HG03039 (cell line): Measurements from ENCODE around the gene ADM5.
"Not testable (repeated sequence)": the region's sequence is repeated elsewhere in the genome, so short reads cannot be mapped to it uniquely, and the experiment has no call there.

Experiments used
- ATAC-seq: cut with Tn5 transposase; IDR thresholded peaks from one replicate; pipeline ENCODE4 v1.9.1; 2021; ENCODE audit warnings: mild to moderate bottlenecking, moderate library complexity; ENCODE audit not compliant: unreplicated experiment

The ADM5 gene

DNA sequence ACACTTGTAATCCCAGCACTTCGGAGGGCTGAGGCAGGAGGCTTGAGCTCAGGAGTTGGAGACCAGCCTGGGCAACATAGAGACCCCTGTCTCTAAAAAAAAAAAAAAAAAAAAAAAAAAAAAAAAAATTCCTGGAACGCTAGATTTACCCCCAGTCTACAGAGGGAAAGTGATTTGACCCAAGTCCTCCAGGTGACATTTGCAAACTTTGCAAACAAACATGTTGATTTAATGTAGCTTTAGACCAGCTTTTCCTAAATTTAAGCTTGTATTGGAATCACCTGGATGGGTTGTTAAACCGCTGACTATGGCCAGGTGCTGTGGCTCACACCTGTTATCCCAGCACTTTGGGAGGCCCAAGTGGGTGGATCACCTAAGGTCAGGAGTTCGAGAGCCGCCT lies 10.0 kb downstream of the ADM5 start:
- no peak for ATAC-seq

DNA sequence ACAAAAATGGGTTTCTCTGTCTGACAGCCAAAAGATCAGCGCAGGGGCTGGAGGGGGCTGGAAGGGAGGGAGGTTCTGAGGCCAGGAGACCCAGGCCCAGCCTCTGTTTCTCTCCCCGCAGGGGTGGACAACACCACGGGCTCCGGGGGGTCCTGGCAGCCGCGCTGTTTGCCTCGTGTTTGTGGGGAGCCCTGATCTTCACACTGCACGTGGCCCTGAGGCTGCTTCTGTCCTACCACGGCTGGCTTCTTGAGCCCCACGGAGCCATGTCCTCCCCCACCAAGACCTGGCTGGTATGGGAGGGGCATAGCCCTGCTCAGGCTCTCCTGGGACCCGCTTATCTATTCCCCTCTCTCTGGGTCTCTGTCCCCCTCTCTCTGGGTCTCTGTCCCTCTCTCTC lies 11.2 kb downstream of the ADM5 start:
- ATAC-seq: no peak

DNA sequence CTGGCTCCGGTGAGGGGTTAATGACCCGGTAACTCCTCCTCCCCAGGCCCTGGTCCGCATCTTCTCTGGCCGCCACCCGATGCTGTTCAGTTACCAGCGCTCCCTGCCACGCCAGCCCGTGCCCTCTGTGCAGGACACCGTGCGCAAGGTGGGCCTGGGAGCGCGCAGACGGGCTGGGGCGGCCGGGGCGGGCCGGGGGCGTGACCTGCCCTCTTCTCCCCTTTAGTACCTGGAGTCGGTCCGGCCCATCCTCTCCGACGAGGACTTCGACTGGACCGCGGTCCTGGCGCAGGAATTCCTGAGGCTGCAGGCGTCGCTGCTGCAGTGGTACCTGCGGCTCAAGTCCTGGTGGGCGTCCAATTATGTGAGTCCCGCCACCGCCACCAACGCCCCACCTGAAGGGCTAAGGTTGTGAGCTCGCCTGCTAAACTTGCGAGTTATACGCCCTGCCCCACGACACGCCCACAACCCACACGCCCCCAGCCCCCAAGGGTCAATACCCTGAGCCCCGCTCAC lies 11.9 kb downstream of the ADM5 start:
- ATAC-seq: no peak

DNA sequence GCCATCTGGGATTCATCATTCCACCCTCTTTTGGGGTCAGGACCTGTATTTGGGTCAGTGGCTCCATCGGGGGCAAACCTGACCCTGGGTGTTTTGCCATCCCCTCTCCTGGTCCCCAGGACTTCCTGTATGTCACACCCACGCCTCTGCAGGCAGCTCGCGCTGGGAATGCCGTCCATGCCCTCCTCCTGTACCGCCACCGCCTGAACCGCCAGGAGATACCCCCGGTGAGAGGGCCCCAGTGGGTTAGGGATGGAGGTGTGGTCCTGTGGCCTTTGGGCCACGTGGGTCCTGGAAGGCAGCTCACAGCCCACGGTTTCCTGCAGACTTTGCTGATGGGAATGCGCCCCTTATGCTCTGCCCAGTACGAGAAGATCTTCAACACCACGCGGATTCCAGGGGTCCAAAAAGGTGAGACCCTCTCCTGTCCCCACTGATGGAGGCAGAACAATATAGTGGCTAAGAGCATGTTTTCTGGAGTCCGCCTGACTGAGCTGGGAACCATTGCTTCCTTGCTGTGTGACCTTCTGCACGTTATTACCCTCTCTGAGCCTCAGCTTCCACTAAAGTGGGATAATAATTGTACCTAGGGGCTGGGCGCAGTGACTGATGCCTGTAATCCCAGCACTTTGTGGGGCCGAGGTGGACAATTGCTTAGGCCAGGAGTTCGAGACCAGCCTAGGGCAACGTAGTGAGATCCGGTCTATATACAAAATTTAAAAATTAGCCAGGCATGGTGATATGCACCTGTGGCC lies 15.7 kb downstream of the ADM5 start:
- no peak for ATAC-seq

DNA sequence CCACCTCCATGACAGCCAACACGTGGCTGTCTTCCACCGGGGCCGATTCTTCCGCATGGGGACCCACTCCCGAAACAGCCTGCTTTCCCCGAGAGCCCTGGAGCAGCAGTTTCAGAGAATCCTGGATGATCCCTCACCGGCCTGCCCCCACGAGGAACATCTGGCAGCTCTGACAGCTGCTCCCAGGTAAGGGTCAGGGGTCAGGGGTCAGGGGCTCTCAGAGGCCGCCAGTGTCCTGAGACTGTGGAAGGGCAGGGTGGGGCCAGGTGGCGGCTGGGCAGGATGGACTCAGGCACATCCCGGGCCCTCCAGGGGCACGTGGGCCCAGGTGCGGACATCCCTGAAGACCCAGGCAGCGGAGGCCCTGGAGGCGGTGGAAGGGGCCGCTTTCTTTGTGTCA lies 16.5 kb downstream of the ADM5 start:
- no peak for ATAC-seq

DNA sequence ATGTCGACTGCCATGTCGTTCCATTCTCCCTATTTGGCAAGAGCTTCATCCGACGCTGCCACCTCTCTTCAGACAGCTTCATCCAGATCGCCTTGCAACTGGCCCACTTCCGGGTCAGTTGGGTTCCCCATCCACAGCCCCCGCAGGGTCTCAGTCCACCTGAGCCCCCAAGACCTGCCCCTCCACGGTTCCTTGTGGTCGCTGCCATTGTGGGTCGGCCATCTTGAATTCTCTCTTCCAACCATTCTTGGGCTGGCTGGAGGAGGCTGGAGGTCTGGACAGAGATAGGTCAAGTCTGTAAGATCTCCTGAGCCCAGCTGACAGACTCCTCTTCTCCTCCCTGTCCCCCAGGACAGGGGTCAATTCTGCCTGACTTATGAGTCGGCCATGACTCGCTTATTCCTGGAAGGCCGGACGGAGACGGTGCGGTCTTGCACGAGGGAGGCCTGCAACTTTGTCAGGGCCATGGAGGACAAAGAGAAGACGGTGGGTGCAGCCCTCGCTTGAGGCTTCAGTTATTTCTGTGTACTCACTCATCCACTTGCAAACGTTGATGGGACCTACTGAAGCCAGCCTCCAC lies 21.1 kb downstream of the ADM5 start:
- ATAC-seq: no peak

DNA sequence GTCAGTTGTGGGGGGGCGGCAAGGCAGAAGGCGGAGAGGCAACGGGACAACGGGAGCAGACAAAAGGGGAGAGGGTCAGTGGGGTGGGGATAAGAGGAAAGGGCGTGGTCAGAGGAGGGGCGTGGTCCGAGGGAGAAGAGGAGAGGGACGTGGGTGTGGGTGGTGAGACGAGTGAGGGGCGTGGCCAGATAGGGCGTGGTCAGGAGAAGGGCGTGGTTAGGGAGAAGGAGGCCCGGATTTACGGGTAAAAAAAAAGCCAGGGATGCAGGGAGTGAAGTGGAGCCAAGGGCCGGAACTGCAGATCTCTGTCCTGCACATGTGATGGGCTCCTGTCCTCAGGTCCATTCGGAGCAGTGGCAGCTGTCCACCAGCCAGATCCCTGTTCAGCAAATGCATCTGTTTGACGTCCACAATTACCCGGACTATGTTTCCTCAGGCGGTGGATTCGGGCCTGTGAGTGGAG lies 23.0 kb downstream of the ADM5 start:
- no peak for ATAC-seq

DNA sequence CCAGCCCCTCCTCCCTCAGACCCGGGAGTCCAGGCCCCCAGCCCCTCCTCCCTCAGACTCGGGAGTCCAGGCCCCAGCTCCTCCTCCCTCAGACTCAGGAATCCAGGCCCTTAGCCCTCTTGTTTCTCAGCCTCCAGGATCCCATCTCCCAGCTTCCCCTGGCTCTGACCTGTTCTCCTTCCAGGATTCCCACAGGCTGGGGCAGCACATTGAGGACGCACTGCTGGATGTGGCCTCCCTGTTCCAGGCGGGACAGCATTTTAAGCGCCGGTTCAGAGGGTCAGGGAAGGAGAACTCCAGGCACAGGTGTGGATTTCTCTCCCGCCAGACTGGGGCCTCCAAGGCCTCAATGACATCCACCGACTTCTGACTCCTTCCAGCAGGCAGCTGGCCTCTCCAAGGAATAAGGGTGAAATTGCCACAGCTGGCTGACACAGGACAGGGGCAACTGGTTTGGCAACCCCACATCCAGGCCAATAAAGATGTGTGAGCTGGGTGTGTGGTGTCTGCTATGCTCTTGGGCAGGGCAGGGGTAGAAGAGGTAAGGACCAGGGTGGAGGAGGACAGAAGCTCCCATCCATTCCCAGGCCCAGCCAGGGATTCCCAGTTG lies 23.9 kb downstream of the ADM5 start:
- ATAC-seq: no peak

DNA sequence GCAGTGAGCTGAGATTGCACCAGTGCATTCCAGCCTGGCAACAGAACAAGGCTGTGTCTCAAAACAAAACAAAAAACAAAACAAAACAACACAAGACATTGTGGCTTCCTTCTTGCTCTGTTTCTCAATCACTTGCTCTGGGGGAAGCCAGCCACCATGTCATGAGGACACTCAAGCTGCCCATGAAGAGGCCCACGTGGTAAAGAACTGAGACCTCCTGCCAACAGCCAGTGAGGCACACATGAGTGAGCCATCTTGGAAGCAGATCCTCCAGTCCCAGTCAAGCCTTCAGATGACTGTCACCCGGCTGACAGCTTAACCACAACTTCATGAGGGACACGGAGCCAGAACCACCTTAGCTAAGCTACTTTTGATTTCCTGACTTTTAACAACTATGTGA lies 26.8 kb downstream of the ADM5 start:
- no peak for ATAC-seq

DNA sequence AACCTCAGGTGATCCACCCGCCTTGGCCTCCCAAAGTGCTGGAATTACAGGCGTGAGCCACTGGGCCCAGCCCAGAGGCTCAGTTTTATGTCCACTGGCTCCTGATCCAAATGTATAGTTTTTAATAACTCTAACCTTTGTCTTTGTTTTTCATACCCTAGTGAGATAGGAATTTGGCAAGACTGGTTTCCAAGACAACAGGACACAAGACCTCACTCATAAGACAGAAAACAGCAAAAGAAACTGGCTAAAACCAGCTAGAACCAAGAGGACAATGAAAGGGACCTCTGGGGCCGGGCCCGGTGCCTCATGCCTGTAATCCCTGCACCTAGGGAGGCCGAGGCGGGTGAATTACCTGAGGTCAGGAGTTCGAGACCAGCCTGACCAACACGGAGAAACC lies 29.1 kb downstream of the ADM5 start:
- no peak for ATAC-seq

DNA sequence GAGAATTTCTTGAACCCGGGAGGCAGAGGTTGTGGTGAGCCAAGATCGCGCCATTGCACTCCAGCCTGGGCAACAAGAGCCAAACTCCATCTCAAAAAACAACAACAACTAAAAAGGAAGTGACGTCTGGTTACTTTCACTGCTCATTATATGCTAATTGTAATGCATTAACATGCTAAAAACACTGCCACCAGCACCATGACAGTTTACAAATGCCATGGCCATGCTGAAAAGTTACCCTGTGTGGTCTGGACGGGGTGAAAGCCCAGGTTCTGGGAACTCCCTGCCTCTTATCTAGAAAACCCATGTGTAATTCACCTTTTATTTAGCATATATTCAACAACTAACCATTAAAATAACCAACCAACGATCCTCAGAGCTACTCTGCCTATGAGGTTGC lies 29.6 kb downstream of the ADM5 start:
- ATAC-seq: no peak

DNA sequence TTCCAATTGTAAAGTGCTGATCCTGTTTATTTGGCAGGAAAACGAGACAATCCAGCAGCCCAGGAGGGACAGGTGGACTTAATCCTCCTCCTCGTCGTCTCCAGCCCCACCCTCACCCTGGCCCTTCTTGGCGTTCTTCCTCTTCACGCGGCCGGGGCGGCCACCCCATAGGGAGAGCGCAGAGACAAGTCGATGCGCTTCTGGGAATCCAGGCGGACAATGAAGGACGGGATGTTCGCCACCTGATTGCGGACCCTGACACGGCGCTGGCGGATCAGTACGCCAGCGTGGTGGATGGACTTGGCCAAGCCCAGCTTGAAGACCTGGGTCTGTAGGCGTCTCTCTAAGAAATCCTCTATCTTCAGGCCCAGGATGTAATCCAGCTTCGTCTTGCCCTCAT lies 30.0 kb downstream of the ADM5 start:
- ATAC-seq: not testable (repeated sequence)

DNA sequence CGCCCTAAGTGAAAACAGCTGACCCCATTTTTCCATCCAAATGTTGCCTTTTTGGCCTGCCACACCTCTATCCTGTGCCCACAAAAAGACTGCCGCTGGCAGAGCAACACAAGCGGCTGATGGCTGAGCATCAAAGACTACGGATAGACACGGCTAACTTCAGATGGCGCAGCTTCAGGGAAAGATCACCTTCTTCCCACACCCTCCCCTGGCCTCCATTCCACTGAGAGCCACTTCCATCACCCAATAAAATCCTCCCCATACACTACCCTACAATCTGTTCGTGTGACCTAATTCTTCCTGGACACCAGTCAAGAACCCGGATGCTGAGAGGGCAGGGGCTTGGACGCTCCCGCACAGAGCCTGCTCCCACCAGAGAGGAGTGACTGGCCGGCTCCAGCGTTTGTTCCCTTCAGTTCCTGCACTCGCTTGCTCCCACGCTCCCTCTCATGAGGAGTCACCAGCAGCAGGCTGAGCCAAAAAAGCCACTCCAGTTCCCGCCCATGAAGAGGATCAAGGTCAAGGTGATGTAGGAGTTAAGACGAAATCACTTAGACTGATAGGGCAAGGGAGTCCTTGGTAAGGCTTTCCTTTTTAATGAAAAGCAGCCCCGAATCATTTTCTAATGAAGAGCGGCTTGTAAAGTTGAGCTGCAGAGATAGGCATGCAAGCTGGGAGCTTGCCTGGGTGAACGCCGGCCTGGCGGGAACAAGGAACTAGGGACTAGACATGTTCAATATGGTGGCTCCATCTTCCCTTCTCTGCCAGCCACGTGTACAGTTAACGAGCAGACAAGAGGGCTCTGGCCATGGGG lies 38.0 kb downstream of the ADM5 start:
- ATAC-seq: no peak

DNA sequence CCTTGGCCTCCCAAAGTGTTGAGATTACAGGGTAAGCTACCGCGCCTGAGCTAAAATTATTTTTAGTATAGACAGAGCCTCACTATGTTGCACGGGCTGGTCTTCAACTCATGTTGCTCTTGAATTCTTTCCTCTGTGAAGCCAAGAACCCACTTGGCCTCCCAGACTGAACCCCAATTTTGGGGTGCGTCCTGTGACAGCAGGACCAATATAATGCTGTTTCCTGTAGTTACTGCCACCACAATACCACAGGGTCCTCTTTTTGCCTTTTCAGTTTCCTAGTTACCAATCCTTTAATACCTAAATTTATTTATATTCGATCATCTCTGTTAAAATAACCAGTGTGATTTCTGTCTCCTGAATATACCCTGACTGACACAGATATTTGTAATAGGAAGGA lies 40.8 kb downstream of the ADM5 start:
- ATAC-seq: no peak

DNA sequence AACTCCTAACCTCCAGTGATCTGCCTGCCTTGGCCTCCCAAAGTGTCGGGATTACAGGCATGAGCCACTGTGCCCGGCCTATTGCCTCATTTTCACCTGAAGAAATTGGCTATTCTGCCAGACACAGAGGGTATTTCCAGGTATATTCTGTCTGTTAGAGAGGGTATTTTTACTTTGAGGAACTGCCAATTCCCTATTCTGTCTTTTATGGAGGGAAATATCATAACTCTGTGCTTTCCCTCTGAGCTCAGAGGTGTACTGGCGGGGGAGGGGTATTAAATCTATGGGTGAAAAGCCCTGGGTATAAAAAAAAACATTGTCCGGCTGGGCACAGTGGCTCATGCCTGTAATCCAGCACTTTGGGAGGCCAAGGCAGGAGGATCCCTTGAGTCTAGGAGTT lies 48.9 kb downstream of the ADM5 start:
- no peak for ATAC-seq

DNA sequence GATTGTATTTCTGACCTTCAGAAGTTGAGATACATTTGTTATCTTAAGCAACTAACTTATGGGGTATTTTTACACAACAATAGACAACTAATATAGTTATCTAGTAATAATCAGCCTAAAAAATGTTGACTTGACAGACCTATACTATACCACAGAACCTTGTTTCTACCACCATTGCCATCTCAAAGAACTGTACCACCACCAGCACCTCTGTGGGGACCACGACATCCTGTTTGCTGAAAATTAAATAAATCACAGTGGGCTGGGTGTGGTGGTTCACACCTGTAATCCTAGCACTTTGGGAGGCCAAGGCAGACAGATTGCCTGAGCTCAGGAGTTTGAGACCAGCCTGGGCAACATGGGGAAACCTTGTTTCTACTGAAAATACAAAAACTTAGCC lies 49.7 kb downstream of the ADM5 start:
- no peak for ATAC-seq

DNA sequence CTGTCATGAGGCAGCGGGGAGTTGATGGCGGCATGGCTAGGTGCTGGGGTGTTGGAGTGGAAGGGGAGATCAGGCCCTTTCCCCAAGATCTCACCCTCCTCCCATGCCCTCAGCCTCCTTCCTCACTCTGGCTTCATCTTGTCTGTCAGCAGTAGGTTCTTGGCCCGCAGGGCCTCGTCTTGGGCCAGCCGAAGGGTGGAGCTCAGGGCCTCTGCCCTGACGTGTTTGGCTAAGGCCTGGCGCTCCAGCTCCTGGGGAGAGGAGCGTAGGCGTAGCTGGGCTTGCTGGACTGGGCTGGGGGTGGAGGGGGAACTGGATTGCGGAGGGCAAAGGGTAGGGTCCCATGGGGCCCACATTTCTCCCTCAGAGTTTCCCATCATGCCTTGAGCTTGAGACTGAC lies 50.5 kb downstream of the ADM5 start:
- no peak for ATAC-seq
